H9 (cell line): ENCODE results near the gene CNDP2. TPM values are rescaled to one million over a fixed set of nuclear protein-coding genes. Genes with fewer than 3 reads are reported as not detected.

ENCODE experiments used
- DNase-seq: peaks from one replicate; pipeline ENCODE4 v3.0.0-alpha.2; 2017
- H2AFZ ChIP-seq: one replicate; pipeline ENCODE4 v1.6.1; 2013; ENCODE audit warnings: mild to moderate bottlenecking, low read length, control low read depth, moderate library complexity
- H2AK5ac ChIP-seq: 2 replicates; pipeline ENCODE4 v1.6.1; 2013; ENCODE audit warnings: low read length, control low read depth, mixed read lengths; ENCODE audit not compliant: insufficient read length
- H2BK120ac ChIP-seq: one replicate; pipeline ENCODE4 v1.6.1; 2013; ENCODE audit warnings: low read depth, mild to moderate bottlenecking, low read length, control low read depth, inconsistent platforms; ENCODE audit not compliant: poor library complexity, severe bottlenecking
- H2BK12ac ChIP-seq: 2 replicates; pipeline ENCODE4 v1.6.1; 2013; ENCODE audit warnings: low read length, control low read depth, mixed read lengths, low read depth; ENCODE audit not compliant: insufficient read length
- H2BK15ac ChIP-seq: 2 replicates; pipeline ENCODE4 v1.6.1; 2013; ENCODE audit warnings: low read depth, low read length, control low read depth
- H2BK20ac ChIP-seq: one replicate; pipeline ENCODE4 v1.6.1; 2013; ENCODE audit warnings: low read depth, mild to moderate bottlenecking, low read length, control low read depth, inconsistent platforms; ENCODE audit not compliant: poor library complexity, severe bottlenecking
- H2BK5ac ChIP-seq: 2 replicates; pipeline ENCODE4 v1.6.1; 2013; ENCODE audit warnings: low read length, control low read depth, mixed read lengths; ENCODE audit not compliant: insufficient read length
- H3K14ac ChIP-seq: 2 replicates; pipeline ENCODE4 v1.6.1; 2013; ENCODE audit warnings: low read length, control low read depth; ENCODE audit not compliant: insufficient read depth
- H3K18ac ChIP-seq: 2 replicates; pipeline ENCODE4 v1.6.1; 2013; ENCODE audit warnings: low read depth, mild to moderate bottlenecking, mixed read lengths, low read length, control low read depth; ENCODE audit not compliant: insufficient read length
- H3K23ac ChIP-seq: 2 replicates; pipeline ENCODE4 v1.6.1; 2013; ENCODE audit warnings: low read length, control low read depth, mixed read lengths, low read depth; ENCODE audit not compliant: insufficient read length
- H3K23me2 ChIP-seq: 2 replicates; pipeline ENCODE4 v1.6.1; 2013; ENCODE audit warnings: low read depth, mild to moderate bottlenecking, mixed read lengths, low read length, control low read depth; ENCODE audit not compliant: insufficient read length, poor library complexity, severe bottlenecking
- H3K27ac ChIP-seq: 2 replicates; pipeline ENCODE4 v1.5.1; 2013; ENCODE audit warnings: low read length, control low read depth, mixed read lengths, low read depth; ENCODE audit not compliant: insufficient read length
- H3K27me3 ChIP-seq: 2 replicates; pipeline ENCODE4 v1.6.1; 2013; ENCODE audit warnings: low read length, control low read depth, inconsistent platforms; ENCODE audit not compliant: insufficient read depth
- H3K4ac ChIP-seq: 2 replicates; pipeline ENCODE4 v1.6.1; 2013; ENCODE audit warnings: low read depth, mild to moderate bottlenecking, control low read depth, inconsistent platforms, low read length, moderate library complexity
- H3K4me1 ChIP-seq: 2 replicates; pipeline ENCODE4 v1.6.1; 2013; ENCODE audit warnings: low read length, control low read depth, inconsistent platforms; ENCODE audit not compliant: insufficient read depth
- H3K4me2 ChIP-seq: 2 replicates; pipeline ENCODE4 v1.6.1; 2013; ENCODE audit warnings: low read length, control low read depth, mixed read lengths; ENCODE audit not compliant: insufficient read length, insufficient read depth
- H3K56ac ChIP-seq: 2 replicates; pipeline ENCODE4 v1.6.1; 2013; ENCODE audit warnings: low read depth, mild to moderate bottlenecking, mixed read lengths, low read length, control low read depth; ENCODE audit not compliant: insufficient read length
- H3K79me1 ChIP-seq: 2 replicates; pipeline ENCODE4 v1.6.1; 2013; ENCODE audit warnings: low read depth, mild to moderate bottlenecking, moderate library complexity, low read length, control low read depth, inconsistent platforms; ENCODE audit not compliant: insufficient read depth, poor library complexity, severe bottlenecking
- H3K79me2 ChIP-seq: 2 replicates; pipeline ENCODE4 v1.6.1; 2013; ENCODE audit warnings: low read length, control low read depth, inconsistent platforms; ENCODE audit not compliant: insufficient read depth
- H3K9ac ChIP-seq: 2 replicates; pipeline ENCODE4 v1.6.1; 2013; ENCODE audit warnings: low read length, control low read depth, mixed read lengths; ENCODE audit not compliant: insufficient read length; ENCODE audit errors: extremely low read depth
- H3K9me3 ChIP-seq: one replicate; pipeline ENCODE4 v1.6.1; 2013; ENCODE audit warnings: low read depth, low read length, inconsistent platforms; ENCODE audit not compliant: control insufficient read depth
- H3T11ph ChIP-seq: one replicate; pipeline ENCODE4 v1.6.1; 2013; ENCODE audit warnings: mild to moderate bottlenecking, low read length, control low read depth, inconsistent platforms
- H4K20me1 ChIP-seq: one replicate; pipeline ENCODE4 v1.6.1; 2013; ENCODE audit not compliant: control insufficient read depth, insufficient read length, insufficient read depth
- H4K5ac ChIP-seq: 2 replicates; pipeline ENCODE4 v1.6.1; 2013; ENCODE audit warnings: low read depth, mild to moderate bottlenecking, mixed read lengths, low read length, control low read depth; ENCODE audit not compliant: insufficient read length
- H4K8ac ChIP-seq: replicated peaks from 2 replicates; pipeline ENCODE4 v1.6.1; 2013; ENCODE audit warnings: low read length, control low read depth, mixed read lengths, low read depth; ENCODE audit not compliant: insufficient read length
- H4K91ac ChIP-seq: 2 replicates; pipeline ENCODE4 v1.6.1; 2013; ENCODE audit warnings: low read depth, mild to moderate bottlenecking, moderate library complexity, mixed read lengths, low read length, control low read depth; ENCODE audit not compliant: insufficient read length
- H3K27ac Mint-ChIP-seq, 3 experiments: 2 replicates in 2 of 3; 3 replicates in 1 of 3; pipeline ENCODE4 v1.8.0; 2020 to 2021; ENCODE audit warnings: mixed read lengths in 3 of 3, mild to moderate bottlenecking in 1 of 3, moderate library complexity in 1 of 3
- H3K27me3 Mint-ChIP-seq: 2 replicates; pipeline ENCODE4 v1.8.0; 2021; ENCODE audit warnings: low read depth, mild to moderate bottlenecking, moderate library complexity, mixed read lengths
- H3K36me3 Mint-ChIP-seq, 3 experiments: 2 replicates in 2 of 3; 3 replicates in 1 of 3; pipeline ENCODE4 v1.8.0; 2020 to 2021; ENCODE audit warnings: low read depth in 3 of 3, mixed read lengths in 3 of 3; ENCODE audit not compliant: insufficient read depth in 1 of 3
- H3K4me1 Mint-ChIP-seq, 2 experiments: 2 replicates each; pipeline ENCODE4 v1.8.0; 2020; ENCODE audit warnings: mixed read lengths in 2 of 2
- H3K4me3 Mint-ChIP-seq, 2 experiments: 2 replicates in 1 of 2; 3 replicates in 1 of 2; pipeline ENCODE4 v1.8.0; 2020 to 2021; ENCODE audit warnings: mild to moderate bottlenecking in 2 of 2, mixed read lengths in 2 of 2, moderate library complexity in 1 of 2
- H3K9me3 Mint-ChIP-seq, 2 experiments: 2 replicates in 1 of 2; 3 replicates in 1 of 2; pipeline ENCODE4 v1.8.0; 2020; ENCODE audit warnings: mild to moderate bottlenecking in 2 of 2, mixed read lengths in 2 of 2, moderate library complexity in 1 of 2
- CTCF ChIP-seq: fragments of 200-600 bp; sonication (generic); conservative IDR thresholded peaks from 3 replicates; pipeline ENCODE4 v1.8.0; 2021; ENCODE audit warnings: antibody characterized with exemption, mild to moderate bottlenecking
- WGBS: extraction: QIAGEN DNeasy Blood & Tissue Kit; methylation state at CpG from one replicate; pipeline ENCODE4 v1.1.7; 2013; ENCODE audit warnings: missing lambda C conversion rate, low lambda C conversion rate, mixed read lengths; ENCODE audit not compliant: insufficient read length; ENCODE audit errors: extremely low coverage; 5-methylcytosine and 5-hydroxymethylcytosine counted together
- total RNA-seq: library from RNA; stranded (reverse); gene quantifications from 2 replicates; pipeline ENCODE4 v1.2.1, GENCODE V29; 2021

The CNDP2 gene
- total RNA-seq, 1 experiment from 2014 or later, result 212 TPM

DNA sequence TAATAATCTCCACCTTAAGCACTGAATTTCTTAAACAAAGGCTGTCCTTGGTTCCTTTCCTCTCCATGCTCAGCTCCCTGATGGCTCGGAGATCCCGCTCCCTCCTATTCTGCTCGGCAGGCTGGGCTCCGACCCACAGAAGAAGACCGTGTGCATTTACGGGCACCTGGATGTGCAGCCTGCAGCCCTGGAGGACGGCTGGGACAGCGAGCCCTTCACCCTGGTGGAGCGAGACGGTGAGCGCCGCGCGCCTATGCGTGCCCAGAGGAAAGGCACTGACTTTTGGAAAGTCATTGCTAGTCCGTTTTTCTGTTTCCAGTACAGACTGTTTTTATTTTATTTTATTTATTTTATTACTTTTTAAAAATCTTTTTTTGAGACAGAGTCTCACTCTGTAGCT, 9.6 kb downstream of the CNDP2 start:
- peak overlapping the region in 1 of 2 experiments; percentile 38; a peak in 1 of 5 replicates for H3K4me3 Mint-ChIP-seq

More for the DNA sequence above, 9.6 kb downstream of the CNDP2 start:
- peak overlapping the region; percentile 36 to 87 (median 68); a peak in 4 of 7 replicates for H3K27ac Mint-ChIP-seq
- H2BK120ac ChIP-seq, result no peak overlapping the region
- H3K36me3 Mint-ChIP-seq, result peaks cover 65 to 92% (median 89%) of the 10 kb centered on the region in 3 experiments
- H3K27ac ChIP-seq, result no peak overlapping the region
- DNase-seq, result no peak
- no peak overlapping the region for H2BK15ac ChIP-seq
- no peak overlapping the region for H3T11ph ChIP-seq
- H3K27me3 ChIP-seq, result no peaks in the 10 kb centered on the region
- H3K79me2 ChIP-seq, result no peaks in the 10 kb centered on the region
- no peaks in the 10 kb centered on the region for H3K9me3 Mint-ChIP-seq
- no CpG with 5 or more reads among the region's 16 CpGs for WGBS
- H4K91ac ChIP-seq, result no peak overlapping the region
- H3K18ac ChIP-seq, result no peak overlapping the region
- H2AFZ ChIP-seq, result no peak overlapping the region
- no peak overlapping the region for H2BK20ac ChIP-seq
- no peak overlapping the region for H4K8ac ChIP-seq
- H3K23me2 ChIP-seq, result no peaks in the 10 kb centered on the region
- no peak overlapping the region for H3K56ac ChIP-seq
- H4K20me1 ChIP-seq, result no peaks in the 10 kb centered on the region
- no peak overlapping the region for H2AK5ac ChIP-seq
- no peak overlapping the region for H2BK12ac ChIP-seq
- H3K14ac ChIP-seq, result no peak overlapping the region
- H3K4ac ChIP-seq, result no peak overlapping the region
- H3K4me1 ChIP-seq, result no peaks in the 10 kb centered on the region; the same call in 1 of the 2 replicates
- H3K9ac ChIP-seq, result no peak overlapping the region
- H3K23ac ChIP-seq, result no peak overlapping the region
- H3K9me3 ChIP-seq, result no peaks in the 10 kb centered on the region
- no peak for TF ChIP-seq CTCF
- peaks cover 6% of the 10 kb centered on the region for H3K79me1 ChIP-seq
- H3K4me1 Mint-ChIP-seq, result peaks cover 9 to 19% of the 10 kb centered on the region in 2 experiments
- H2BK5ac ChIP-seq, result no peak overlapping the region
- no peaks in the 10 kb centered on the region for H3K27me3 Mint-ChIP-seq
- H4K5ac ChIP-seq, result no peak overlapping the region
- no peak overlapping the region for H3K4me2 ChIP-seq
